Naive thymus-derived CD8-positive, alpha-beta T cell (primary cell): ENCODE data around the gene CEP20. TPM values are rescaled to one million over a fixed set of nuclear protein-coding genes. Genes with fewer than 3 reads are reported as not detected.
"Not testable (repeated sequence)": the region's sequence is repeated elsewhere in the genome, so short reads cannot be mapped to it uniquely, and the experiment has no call there.

ENCODE experiments used
- ATAC-seq, 2 donors: fragments of 150-1000 bp; cut with Tn5 transposase in 1 of 2; sonication (Bioruptor Pico), chemical (Tn5 transposase) in 1 of 2; 1 replicate in 1 of 2; 2 replicates in 1 of 2; pipeline ENCODE4 v1.10.0; 2021; ENCODE audit warnings: mild to moderate bottlenecking in 2 of 2, moderate library complexity in 2 of 2
- POLR2A ChIA-PET: fragments of 350-600 bp; sonication (Branson Sonifier 250); formaldehyde crosslinking; loops from one replicate; lab custom pipeline; 2021; ENCODE audit warnings: antibody characterized with exemption; lab: Charles Lee
- DNase-seq, 10 donors: peaks; one replicate each; pipeline versions ENCODE4 v3.0.0 to v3.0.0-alpha.2; 2020 to 2022
- H3K27ac Mint-ChIP-seq, 10 donors: one replicate each; pipeline ENCODE4 v1.8.0; 2020 to 2022; ENCODE audit warnings: mild to moderate bottlenecking in 10 of 10, mixed read lengths in 10 of 10, moderate library complexity in 4 of 10, inconsistent platforms in 1 of 10
- H3K27me3 Mint-ChIP-seq, 5 donors: one replicate each; pipeline ENCODE4 v1.8.0; 2021 to 2022; ENCODE audit warnings: mixed read lengths in 5 of 5
- H3K36me3 Mint-ChIP-seq, 3 donors: one replicate each; pipeline ENCODE4 v1.8.0; 2020 to 2022; ENCODE audit warnings: mixed read lengths in 3 of 3, mild to moderate bottlenecking in 2 of 3, inconsistent platforms in 1 of 3
- H3K4me1 Mint-ChIP-seq, 4 donors: one replicate each; pipeline ENCODE4 v1.8.0; 2021 to 2022; ENCODE audit warnings: mixed read lengths in 4 of 4
- H3K4me3 Mint-ChIP-seq, 10 donors: one replicate each; pipeline ENCODE4 v1.8.0; 2020 to 2022; ENCODE audit warnings: mild to moderate bottlenecking in 10 of 10, mixed read lengths in 10 of 10, moderate library complexity in 6 of 10, inconsistent platforms in 1 of 10
- H3K9me3 Mint-ChIP-seq, 9 donors: one replicate each; pipeline ENCODE4 v1.8.0; 2020 to 2022; ENCODE audit warnings: mixed read lengths in 9 of 9, mild to moderate bottlenecking in 3 of 9, inconsistent platforms in 1 of 9, moderate library complexity in 1 of 9
- polyA plus RNA-seq, 3 donors: library from polyadenylated mRNA; unstranded; fragments of 300-500 nt; fragmentation: Illumina TruSeq; gene quantifications; one replicate each; pipeline ENCODE4 v1.2.3, GENCODE V29; 2021
- total RNA-seq, 8 experiments: library from RNA in 2 of 8; stranded (reverse) in 2 of 8; gene quantifications; one replicate each; pipeline ENCODE4 v1.2.3 and lab custom pipeline; 2021 to 2026

Gene CEP20
- total and polyA plus RNA-seq, 5 experiments from 2014 or later, result 26.0 to 32.9 (median 26.8) TPM

DNA sequence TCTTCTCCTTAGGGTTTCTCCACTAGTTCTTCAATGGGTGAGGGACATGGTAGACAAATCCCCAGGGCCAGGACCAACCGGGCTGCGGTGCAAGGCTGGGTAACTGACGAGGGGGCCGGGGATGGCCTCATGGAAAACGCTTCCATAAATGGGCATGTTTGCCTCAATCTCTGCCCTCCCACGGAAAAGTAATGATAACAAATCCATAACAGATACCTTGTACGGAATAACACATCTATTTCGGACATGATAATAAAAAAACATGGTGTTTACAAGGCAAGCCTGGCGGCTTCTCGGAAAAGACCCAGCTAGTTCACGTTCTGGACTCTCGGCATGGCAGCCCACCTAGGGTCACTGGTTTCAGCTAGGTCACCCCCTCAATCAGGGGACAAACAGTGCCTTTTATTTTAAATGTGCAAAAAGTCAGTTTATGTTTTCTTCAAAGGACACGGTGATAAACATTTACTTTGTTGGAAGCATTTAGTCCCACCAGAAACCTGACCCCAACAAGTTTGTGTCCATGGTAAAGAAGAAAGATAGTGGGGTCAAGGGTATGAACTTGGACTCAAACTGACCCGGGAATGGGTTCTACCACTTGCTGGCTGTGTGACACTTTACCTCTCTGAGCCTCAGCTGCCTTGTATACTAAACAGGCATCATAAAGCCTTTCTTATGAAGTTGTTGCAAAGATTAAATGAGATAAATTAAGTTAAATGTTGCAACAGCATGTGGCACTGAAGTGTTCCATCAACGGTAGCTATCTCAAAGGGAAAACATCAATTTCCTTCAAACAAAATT is 33.3 kb downstream of the CEP20 start:
- H3K4me1 Mint-ChIP-seq, result peaks cover 5 to 9% (median 8%) of the 10 kb centered on the region in 4 donors
- POLR2A ChIA-PET, result no interaction called here
- no peak overlapping the region for H3K4me3 Mint-ChIP-seq
- ATAC-seq, result no peak
- H3K27me3 Mint-ChIP-seq, result peaks cover 14 to 34% (median 27%) of the 10 kb centered on the region in 5 donors
- peak overlapping the region in 1 of 10 donors; percentile 53 for H3K27ac Mint-ChIP-seq
- peaks cover 0 to 5% (median 0%) of the 10 kb centered on the region in 3 donors for H3K36me3 Mint-ChIP-seq
- no peak for DNase-seq
- H3K9me3 Mint-ChIP-seq, result no peaks in the 10 kb centered on the region

DNA sequence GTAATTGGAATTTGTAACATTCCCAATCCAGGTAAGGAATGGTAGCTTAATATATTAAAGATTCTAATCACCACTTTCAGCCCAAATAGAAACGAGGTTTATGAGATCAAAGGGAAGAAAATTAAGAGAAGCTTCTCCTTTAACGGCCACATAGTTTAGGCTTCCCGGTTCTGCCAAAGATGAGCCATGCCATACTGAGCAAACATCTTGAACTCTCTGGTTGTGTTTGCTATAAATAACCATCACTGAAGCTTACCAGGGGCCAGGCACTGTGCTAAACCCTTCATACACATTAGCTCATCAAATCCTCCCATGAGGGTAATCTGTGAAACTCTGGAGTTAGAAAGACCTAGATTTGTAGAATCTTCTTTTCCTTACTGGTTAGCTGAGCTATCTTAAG is 34.3 kb downstream of the CEP20 start:
- H3K27ac Mint-ChIP-seq, result no peak overlapping the region
- POLR2A ChIA-PET, result no interaction called here
- peaks cover 14 to 32% (median 27%) of the 10 kb centered on the region in 5 donors for H3K27me3 Mint-ChIP-seq
- peaks cover 0 to 5% (median 0%) of the 10 kb centered on the region in 3 donors for H3K36me3 Mint-ChIP-seq
- ATAC-seq (no peak), DNase-seq (no peak)
- peaks cover 5 to 9% (median 8%) of the 10 kb centered on the region in 4 donors for H3K4me1 Mint-ChIP-seq
- H3K9me3 Mint-ChIP-seq, result no peaks in the 10 kb centered on the region
- H3K4me3 Mint-ChIP-seq, result no peak overlapping the region

DNA sequence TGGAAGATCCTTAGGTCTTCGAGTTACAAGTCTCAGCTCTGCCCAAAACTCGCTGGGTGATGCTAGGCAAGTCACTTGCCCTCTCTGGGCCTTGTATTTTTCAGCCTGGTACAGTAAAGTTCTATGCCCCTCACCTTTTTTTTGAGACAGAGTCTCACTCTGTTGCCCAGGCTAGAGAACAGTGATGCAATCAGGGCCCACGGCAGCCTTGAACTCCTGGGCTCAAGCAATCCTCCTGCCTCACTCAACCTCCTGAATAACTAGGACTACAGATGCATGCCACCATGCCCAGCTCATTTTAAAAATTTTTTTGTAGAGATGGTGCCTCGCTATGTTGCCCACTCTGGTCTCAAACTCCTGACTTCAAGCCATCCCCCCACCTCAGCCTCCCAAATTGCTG is 35.4 kb downstream of the CEP20 start:
- DNase-seq, result no peak
- H3K4me3 Mint-ChIP-seq, result no peak overlapping the region

DNA sequence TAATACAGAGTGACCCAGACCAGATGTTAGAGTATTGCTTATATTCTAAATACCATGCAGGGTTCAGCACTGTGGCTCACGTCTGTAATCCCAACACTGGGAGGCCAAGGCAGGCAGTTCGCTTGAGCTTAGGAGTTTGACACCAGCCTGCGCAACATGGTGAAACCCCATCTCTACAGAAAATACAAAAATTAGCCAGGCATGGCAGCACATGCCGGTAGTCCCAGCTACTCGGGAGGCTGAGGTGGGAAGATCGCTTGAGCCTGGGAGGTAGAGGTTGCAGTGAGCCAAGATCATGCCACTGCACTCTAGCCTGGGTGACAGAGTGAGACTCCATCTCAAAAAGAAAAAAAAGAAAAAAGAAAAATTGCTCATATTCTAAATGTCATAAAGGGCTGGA is 37.8 kb downstream of the CEP20 start:
- H3K36me3 Mint-ChIP-seq, H3K27ac Mint-ChIP-seq, H3K4me1 Mint-ChIP-seq, H3K4me3 Mint-ChIP-seq, DNase-seq, ATAC-seq, H3K9me3 Mint-ChIP-seq, POLR2A ChIA-PET: not testable (repeated sequence)
- H3K27me3 Mint-ChIP-seq, result peaks cover 2 to 17% (median 5%) of the 10 kb centered on the region in 5 donors

More for the DNA sequence above, 35.4 kb downstream of the CEP20 start:
- no peaks in the 10 kb centered on the region for H3K9me3 Mint-ChIP-seq
- POLR2A ChIA-PET, result no interaction called here
- peak overlapping the region in 1 of 10 donors; percentile 58 for H3K27ac Mint-ChIP-seq
- peaks cover 14 to 28% (median 24%) of the 10 kb centered on the region in 5 donors for H3K27me3 Mint-ChIP-seq
- H3K36me3 Mint-ChIP-seq, result peaks cover 0 to 5% (median 0%) of the 10 kb centered on the region in 3 donors
- no peak for ATAC-seq
- peaks cover 5 to 9% (median 7%) of the 10 kb centered on the region in 4 donors for H3K4me1 Mint-ChIP-seq

DNA sequence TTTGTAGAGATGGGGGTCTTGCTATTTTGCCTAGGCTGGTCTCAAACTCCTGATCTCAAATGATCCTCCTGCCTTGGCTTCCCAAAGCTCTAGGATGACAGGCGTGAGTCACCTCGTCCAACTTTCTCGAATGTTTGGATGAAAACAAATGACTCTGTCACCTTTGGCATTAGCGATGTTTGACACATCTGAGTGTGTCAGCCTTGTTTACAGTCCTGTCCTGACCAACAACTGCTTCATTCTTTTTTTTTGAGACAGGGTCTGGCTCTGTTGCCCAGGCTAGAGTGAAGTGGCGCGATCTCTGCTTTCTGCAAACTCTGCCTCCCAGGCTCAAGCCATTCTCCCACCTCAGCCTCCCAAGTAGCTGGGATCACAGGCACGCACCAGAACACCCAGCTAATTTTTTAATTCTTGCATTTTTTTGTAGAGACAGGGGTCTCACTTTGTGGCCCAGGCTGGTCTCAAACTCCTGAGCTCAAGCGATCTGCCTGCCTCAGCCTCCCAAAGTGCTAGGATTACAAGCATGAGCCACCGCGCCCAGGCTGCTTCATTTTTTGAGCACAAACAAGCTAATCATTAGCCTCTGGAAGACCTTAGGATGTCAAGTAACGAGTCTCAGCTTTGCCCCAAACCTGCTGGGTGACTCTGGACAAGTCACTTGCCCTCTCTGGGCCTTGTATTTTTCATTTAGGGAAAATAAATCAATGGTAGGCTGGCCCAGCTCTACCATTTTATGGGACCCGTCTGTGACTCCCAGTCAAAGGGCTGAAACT is 39.0 kb downstream of the CEP20 start:
- no peaks in the 10 kb centered on the region for H3K4me1 Mint-ChIP-seq
- no peak for DNase-seq
- H3K27me3 Mint-ChIP-seq, result peaks cover 0 to 11% (median 0%) of the 10 kb centered on the region in 5 donors
- no peak for ATAC-seq
- no peak overlapping the region for H3K27ac Mint-ChIP-seq
- no peaks in the 10 kb centered on the region for H3K9me3 Mint-ChIP-seq
- POLR2A ChIA-PET, result no interaction called here
- no peak overlapping the region for H3K4me3 Mint-ChIP-seq
- no peaks in the 10 kb centered on the region for H3K36me3 Mint-ChIP-seq

DNA sequence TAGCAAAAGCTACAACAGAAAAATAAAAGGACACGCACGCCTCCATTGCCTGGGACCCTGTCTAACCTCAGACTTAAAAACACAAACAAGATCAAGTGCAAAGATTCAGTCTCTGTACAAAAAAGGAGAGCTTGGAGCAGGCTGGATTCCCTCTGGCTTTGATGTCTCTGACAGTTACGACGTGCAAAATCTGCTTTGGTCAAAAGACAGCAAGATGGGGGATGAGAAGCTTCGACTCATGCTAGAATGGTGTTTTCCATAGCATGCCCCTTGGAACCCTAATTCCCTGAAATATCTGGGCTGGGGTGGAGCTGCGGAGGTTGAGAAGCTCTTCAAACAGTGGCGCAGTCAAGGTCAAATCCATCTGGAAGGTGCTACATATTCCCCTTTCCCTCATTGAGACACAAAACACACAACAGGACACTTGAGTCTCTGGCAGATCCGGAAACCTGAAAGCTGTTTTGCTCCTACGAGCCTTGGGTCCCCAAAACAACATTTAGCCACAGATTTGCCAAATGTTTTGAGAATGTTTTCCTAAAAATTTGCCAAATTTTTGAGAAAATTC is 40.7 kb downstream of the CEP20 start:
- Mint-ChIP-seq H3K4me3 (no peak overlapping the region), H3K4me1 (no peaks in the 10 kb centered on the region), H3K27ac (no peak overlapping the region), H3K27me3 (peaks cover 0 to 5% (median 0%) of the 10 kb centered on the region in 5 donors), H3K36me3 (no peaks in the 10 kb centered on the region), H3K9me3 (no peaks in the 10 kb centered on the region)
- DNase-seq, result no peak
- POLR2A ChIA-PET, result interaction anchor here (0.6 kb wide), 1 partner anchor 17 kb away, joined by 3 read pairs; no protein-coding TSS in a partner anchor
- no peak for ATAC-seq

DNA sequence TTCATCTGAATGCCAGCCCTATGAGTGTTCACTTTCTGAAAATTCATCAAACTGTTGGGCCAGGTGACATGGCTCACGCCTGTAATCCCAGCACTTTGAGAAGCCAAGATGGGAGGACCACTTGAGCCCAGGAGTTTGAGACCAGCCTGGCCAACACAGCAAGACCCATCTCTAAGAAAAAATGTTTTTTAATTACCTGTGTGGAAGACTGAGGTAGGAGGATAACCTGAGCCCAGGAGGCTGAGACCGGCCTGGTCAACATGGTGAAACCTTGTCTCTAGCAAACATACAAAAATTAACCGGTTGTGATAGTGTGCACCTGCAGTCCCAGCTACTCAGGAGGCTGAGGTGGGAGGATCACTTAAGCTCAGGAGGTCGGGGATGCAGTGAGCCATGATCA is 41.9 kb downstream of the CEP20 start:
- no peaks in the 10 kb centered on the region for H3K36me3 Mint-ChIP-seq
- H3K4me3 Mint-ChIP-seq, result no peak overlapping the region
- H3K4me1 Mint-ChIP-seq, result no peaks in the 10 kb centered on the region
- peak overlapping the region in 1 of 10 donors; percentile 49 for H3K27ac Mint-ChIP-seq
- DNase-seq, result no peak
- POLR2A ChIA-PET, result no interaction called here
- ATAC-seq, result no peak
- H3K27me3 Mint-ChIP-seq, result peaks cover 0 to 5% (median 0%) of the 10 kb centered on the region in 5 donors
- H3K9me3 Mint-ChIP-seq, result no peaks in the 10 kb centered on the region

DNA sequence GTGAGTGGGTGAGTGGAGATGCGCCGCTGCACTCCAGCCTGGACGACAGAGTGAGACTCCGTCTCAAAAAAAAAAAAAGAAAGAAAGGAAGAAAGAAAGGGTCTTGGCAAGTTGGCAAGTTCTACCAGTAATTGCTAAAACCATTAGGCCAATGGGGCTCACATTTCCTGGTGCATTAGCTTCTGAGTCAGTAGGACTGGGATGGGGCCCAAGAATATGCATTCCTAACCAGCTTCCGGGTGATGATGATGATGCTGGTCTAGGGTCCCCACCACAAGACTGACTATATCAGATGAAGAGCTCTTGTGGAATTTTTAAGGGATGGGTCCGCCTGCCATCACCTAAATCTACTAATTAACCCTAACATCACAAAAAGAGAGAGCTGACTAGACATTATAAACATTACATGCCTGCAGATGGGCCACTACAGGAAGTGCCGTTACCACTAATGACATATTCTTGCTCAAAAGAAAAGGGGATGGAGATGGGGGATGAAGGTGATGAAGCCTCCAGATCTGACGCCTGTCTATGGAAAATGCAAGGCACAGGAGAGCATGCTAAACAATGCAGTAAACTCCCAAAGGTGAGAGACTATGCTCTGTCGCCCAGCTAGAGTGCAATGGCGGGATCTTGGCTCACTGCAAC is 44.6 kb downstream of the CEP20 start:
- Mint-ChIP-seq H3K36me3 (no peaks in the 10 kb centered on the region), H3K4me1 (no peaks in the 10 kb centered on the region), H3K4me3 (no peak overlapping the region), H3K27me3 (peaks cover 0 to 5% (median 0%) of the 10 kb centered on the region in 5 donors), H3K27ac (no peak overlapping the region), H3K9me3 (no peaks in the 10 kb centered on the region)
- POLR2A ChIA-PET, result no interaction called here
- ATAC-seq (no peak), DNase-seq (no peak)

DNA sequence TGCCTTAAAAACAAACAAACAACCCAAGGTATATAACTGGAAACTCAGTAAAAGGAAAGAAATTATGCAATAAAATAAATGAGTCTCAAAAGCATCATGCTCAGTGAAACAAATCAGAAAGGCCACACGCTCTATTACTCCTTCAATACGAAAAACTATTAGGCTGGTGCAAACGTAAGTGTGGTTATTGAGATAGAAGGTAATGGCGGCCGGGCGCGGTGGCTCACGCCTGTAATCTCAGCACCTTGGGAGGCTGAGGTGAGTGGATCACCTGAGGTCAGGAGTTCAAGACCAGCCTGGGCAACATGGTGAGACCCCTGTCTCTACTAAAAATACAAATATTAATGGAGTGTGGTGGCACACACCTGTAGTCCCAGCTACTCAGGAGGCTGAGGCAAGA is 49.2 kb downstream of the CEP20 start:
- H3K4me3 Mint-ChIP-seq, H3K4me1 Mint-ChIP-seq, H3K9me3 Mint-ChIP-seq, H3K27ac Mint-ChIP-seq, H3K36me3 Mint-ChIP-seq, ATAC-seq, DNase-seq, H3K27me3 Mint-ChIP-seq, POLR2A ChIA-PET: not testable (repeated sequence)

DNA sequence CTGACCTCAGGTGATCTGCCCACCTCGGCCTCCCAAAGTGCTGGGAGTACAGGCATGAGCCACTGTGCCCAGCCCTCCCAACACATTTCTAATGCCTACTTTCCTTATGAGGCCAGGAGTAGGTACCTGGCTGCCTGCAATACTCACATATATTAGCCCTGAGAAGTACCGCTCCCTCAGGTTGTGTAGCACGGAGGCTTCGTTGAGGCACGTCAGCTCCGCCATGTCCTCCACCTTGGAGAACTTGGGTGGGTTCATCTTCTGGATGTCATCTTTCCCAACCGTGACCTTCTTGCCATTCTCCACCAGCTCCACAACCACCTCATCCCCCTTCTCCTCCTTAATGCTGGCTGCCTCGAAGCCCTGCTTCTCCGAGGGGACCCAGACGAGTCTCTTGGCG is 50.6 kb downstream of the CEP20 start:
- no peak for DNase-seq
- H3K27me3 Mint-ChIP-seq, result no peaks in the 10 kb centered on the region
- POLR2A ChIA-PET, result no interaction called here
- no peak overlapping the region for H3K27ac Mint-ChIP-seq
- no peaks in the 10 kb centered on the region for H3K9me3 Mint-ChIP-seq
- H3K36me3 Mint-ChIP-seq, result no peaks in the 10 kb centered on the region
- ATAC-seq, result no peak
- no peak overlapping the region for H3K4me3 Mint-ChIP-seq
- H3K4me1 Mint-ChIP-seq, result no peaks in the 10 kb centered on the region

DNA sequence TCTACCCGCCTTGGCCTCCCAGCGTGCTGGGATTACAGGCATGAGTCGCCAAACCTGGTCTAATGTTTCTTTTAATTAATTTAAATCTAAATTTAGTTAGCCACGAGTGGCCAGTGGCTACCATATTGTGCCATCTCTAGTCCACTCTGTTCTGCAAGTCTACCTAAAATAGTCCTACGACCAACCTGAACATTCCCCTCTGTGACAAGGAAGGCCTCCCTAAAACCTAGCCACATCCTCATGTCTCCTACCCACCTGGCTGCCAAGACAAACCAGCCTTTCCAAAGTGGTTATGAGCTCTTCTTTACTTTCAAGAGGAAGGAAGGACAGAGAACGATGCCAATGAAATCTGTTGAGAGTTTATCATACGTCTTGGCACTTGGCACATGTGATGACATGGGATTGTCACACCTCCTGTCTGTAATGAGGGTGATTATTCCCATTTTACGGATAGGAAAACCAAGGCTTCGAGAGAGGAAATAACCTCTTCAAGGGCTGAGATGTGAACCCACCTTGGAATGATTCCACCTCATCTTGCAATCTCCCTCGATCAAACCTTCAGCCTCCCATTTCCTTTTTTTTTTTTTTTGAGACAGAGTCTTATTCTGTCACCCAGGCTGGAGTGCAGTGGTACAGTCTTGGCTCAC is 51.3 kb downstream of the CEP20 start:
- no peaks in the 10 kb centered on the region for H3K4me1 Mint-ChIP-seq
- DNase-seq (no peak), ATAC-seq (no peak)
- H3K4me3 Mint-ChIP-seq, result no peak overlapping the region
- H3K27ac Mint-ChIP-seq, result peak overlapping the region in 1 of 10 donors; percentile 4
- no peaks in the 10 kb centered on the region for H3K27me3 Mint-ChIP-seq
- H3K36me3 Mint-ChIP-seq, result no peaks in the 10 kb centered on the region
- no peaks in the 10 kb centered on the region for H3K9me3 Mint-ChIP-seq
- POLR2A ChIA-PET, result no interaction called here

DNA sequence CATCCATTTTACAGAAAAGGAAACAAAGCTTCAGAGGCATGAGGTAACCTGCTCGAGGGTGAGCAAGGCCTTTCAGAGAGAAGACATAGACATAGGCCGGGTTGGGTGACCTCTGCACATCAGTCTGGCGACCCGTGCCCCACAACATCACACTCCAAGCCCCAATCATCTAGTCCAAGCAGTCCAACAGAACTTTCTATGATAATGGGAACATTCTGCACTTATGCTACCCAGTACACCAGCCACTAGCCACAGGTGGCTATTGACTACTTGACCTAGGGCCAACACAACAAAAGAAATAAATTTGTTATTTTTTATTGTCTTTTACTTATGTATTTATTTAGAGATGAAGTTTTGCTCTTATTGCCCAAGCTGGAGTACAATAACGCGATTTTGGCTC is 52.3 kb downstream of the CEP20 start:
- H3K36me3 Mint-ChIP-seq, result no peaks in the 10 kb centered on the region
- no peaks in the 10 kb centered on the region for H3K27me3 Mint-ChIP-seq
- no peak overlapping the region for H3K4me3 Mint-ChIP-seq
- H3K27ac Mint-ChIP-seq, result no peak overlapping the region
- ATAC-seq, result no peak
- POLR2A ChIA-PET, result no interaction called here
- DNase-seq, result no peak
- H3K4me1 Mint-ChIP-seq, result no peaks in the 10 kb centered on the region
- H3K9me3 Mint-ChIP-seq, result no peaks in the 10 kb centered on the region
